ENCODE measurements around the gene TBL1X.

- TF ChIP-seq POLR2AphosphoS5 (IDR thresholded peaks at IDR 0.05) (no peak), CTCF (IDR thresholded peaks at IDR 0.05) (no peak), POLR2A (IDR thresholded peaks at IDR 0.05) (no peak)
Observed at GRCh38 chrX:9593756-9594155, 128.9 kb downstream of the TBL1X start.
